ENCODE results near the gene PRKRIP1.
"Not testable (repeated sequence)": the region's sequence is repeated elsewhere in the genome, so short reads cannot be mapped to it uniquely, and the experiment has no call there.

Gene PRKRIP1

GRCh38 chr7:102473271-102473991 lies 77.3 kb downstream of the PRKRIP1 start:
- H3K27ac ChIP-seq: no peak overlapping the region
- TF ChIP-seq CTCF (conservative IDR thresholded peaks at IDR 0.05) (no peak), ZFX (IDR thresholded peaks at IDR 0.05) (no peak)

GRCh38 chr7:102474116-102474515 lies 78.0 kb downstream of the PRKRIP1 start:
- not testable (repeated sequence) for H3K27ac ChIP-seq

- not testable (repeated sequence) for H3K27ac ChIP-seq
Measured at GRCh38 chr7:102474736-102475435, 78.7 kb downstream of the PRKRIP1 start.

Measured in C4-2B (cell line).